Mononuclear cell (primary cell): ENCODE data around the gene GPR55. TPM values are rescaled to one million over a fixed set of nuclear protein-coding genes. Genes with fewer than 3 reads are reported as not detected.

Experiments
- H3K27me3 ChIP-seq: 2 replicates; pipeline ENCODE4 v1.6.0; 2011; ENCODE audit warnings: low read length, control low read depth; ENCODE audit not compliant: insufficient read depth
- H3K4me1 ChIP-seq: 2 replicates; pipeline ENCODE4 v1.5.1; 2011; ENCODE audit warnings: mild to moderate bottlenecking, low read length, control low read depth; ENCODE audit not compliant: insufficient read depth
- H3K4me3 ChIP-seq: 2 replicates; pipeline ENCODE4 v1.5.1; 2011; ENCODE audit warnings: mild to moderate bottlenecking, low read length, moderate library complexity
- H3K9me3 ChIP-seq: 2 replicates; pipeline ENCODE4 v1.5.1; 2011; ENCODE audit warnings: low read depth, mild to moderate bottlenecking, control low read depth, low read length
- total RNA-seq: library from RNA; depleted of rRNA; stranded (reverse); fragments of >200 nt; gene quantifications from one replicate; pipeline ENCODE4 v1.2.3, GENCODE V29; 2012

Gene GPR55
- total RNA-seq, 1 donor = 1.2 TPM

GRCh38 chr2:230862292-230862691, 62.8 kb downstream of the GPR55 start:
- Histone ChIP-seq H3K27me3 (peaks cover 14% of the 10 kb centered on the region), H3K4me3 (no peak overlapping the region), H3K4me1 (peaks cover 34% of the 10 kb centered on the region), H3K9me3 (no peaks in the 10 kb centered on the region)

DNA sequence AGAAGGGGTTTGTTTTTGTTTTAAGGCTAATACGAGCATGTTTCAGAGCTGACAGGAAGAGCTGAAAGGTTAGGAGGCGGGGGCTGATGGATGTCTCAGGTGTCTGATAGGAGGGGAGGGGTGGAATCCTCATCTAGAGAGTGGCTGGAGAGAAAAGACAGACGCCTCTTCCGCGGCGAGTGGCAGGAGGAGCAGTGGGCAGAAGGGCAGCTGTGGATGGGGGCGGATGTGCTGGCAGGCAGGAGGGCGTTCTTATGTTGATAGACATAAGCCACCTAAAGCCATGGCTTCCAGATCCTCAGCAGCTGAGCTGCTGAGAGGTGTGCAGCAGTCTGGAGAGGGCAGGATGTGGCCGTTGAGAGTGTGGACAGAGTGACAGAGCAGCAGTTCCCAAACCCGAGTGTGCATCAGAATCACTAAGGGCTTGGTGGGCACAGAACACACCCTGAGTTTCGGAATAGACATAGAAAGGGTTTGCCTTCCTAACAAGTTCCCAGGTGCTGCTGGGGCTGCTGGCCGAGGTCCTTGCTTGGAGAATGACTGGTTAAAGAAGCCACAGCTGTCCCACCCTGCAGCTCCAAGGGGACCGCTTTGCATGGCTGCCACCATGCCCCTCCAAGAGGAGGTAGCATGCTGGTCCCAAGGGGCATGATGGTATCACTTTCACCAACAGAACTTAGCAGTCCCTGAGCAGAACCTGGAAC, 63.3 kb downstream of the GPR55 start:
- Histone ChIP-seq H3K4me3 (no peak overlapping the region), H3K4me1 (peaks cover 28% of the 10 kb centered on the region), H3K9me3 (no peaks in the 10 kb centered on the region), H3K27me3 (peaks cover 14% of the 10 kb centered on the region)

Other genes with a start within 250 kb of the GPR55 start
- gene CAB39, start 212.4 kb downstream of the GPR55 start, total RNA-seq = 81.0 TPM
- gene ITM2C, start 60.3 kb downstream of the GPR55 start, total RNA-seq = 20.6 TPM
- not detected for gene SPATA3, start 70.9 kb upstream of the GPR55 start, total RNA-seq
- not detected for gene C2orf72, start 112.3 kb upstream of the GPR55 start, total RNA-seq
- 40.3 TPM for gene PSMD1, start 131.6 kb upstream of the GPR55 start, total RNA-seq
- gene HTR2B, start 199.8 kb upstream of the GPR55 start, total RNA-seq = not detected